ENCODE measurements around the gene CDKAL1. TPM values are rescaled to one million over a fixed set of nuclear protein-coding genes. Genes with fewer than 3 reads are reported as not detected.

CDKAL1 gene
- total and polyA plus RNA-seq, 9 of the 15 experiments (the other 6 are each of a cell fraction or from before 2014, with no cell fraction given), result 11.2 to 36.3 (median 20.1) TPM

GRCh38 chr6:20533746-20534294, 437 bp upstream of the CDKAL1 start (continued):
- TF ChIP-seq MGA (IDR thresholded peaks at IDR 0.05), result peak; percentile 8; the same call in 1 of the 2 replicates
- no peak for TF ChIP-seq GATA2 (CRISPR knock-in tag; IDR thresholded peaks at IDR 0.05)
- peak; percentile 19 for TF ChIP-seq HDAC3 (IDR thresholded peaks at IDR 0.05; ENCODE audit: borderline replicate concordance, partially characterized antibody)
- TF ChIP-seq, protein P1, sequence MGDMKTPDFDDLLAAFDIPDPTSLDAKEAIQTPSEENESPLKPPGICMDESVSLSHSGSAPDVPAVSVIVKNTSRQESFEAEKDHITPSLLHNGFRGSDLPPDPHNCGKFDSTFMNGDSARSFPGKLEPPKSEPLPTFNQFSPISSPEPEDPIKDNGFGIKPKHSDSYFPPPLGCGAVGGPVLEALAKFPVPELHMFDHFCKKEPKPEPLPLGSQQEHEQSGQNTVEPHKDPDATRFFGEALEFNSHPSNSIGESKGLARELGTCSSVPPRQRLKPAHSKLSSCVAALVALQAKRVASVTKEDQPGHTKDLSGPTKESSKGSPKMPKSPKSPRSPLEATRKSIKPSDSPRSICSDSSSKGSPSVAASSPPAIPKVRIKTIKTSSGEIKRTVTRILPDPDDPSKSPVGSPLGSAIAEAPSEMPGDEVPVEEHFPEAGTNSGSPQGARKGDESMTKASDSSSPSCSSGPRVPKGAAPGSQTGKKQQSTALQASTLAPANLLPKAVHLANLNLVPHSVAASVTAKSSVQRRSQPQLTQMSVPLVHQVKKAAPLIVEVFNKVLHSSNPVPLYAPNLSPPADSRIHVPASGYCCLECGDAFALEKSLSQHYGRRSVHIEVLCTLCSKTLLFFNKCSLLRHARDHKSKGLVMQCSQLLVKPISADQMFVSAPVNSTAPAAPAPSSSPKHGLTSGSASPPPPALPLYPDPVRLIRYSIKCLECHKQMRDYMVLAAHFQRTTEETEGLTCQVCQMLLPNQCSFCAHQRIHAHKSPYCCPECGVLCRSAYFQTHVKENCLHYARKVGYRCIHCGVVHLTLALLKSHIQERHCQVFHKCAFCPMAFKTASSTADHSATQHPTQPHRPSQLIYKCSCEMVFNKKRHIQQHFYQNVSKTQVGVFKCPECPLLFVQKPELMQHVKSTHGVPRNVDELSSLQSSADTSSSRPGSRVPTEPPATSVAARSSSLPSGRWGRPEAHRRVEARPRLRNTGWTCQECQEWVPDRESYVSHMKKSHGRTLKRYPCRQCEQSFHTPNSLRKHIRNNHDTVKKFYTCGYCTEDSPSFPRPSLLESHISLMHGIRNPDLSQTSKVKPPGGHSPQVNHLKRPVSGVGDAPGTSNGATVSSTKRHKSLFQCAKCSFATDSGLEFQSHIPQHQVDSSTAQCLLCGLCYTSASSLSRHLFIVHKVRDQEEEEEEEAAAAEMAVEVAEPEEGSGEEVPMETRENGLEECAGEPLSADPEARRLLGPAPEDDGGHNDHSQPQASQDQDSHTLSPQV (IDR thresholded peaks at IDR 0.05), result peak; percentile 59; the same call in 1 of the 2 replicates
- peak; percentile 63; the same call in 1 of the 2 replicates for TF ChIP-seq ZNF311 (CRISPR knock-in tag; IDR thresholded peaks at IDR 0.05)
- TF ChIP-seq L3MBTL2 (IDR thresholded peaks at IDR 0.05), result 0 out of 2 replicates have a peak, but pooled peaks have one; percentile 6
- peak; percentile 7; the same call in 1 of the 2 replicates for TF ChIP-seq SMARCA4 (IDR thresholded peaks at IDR 0.05)
- peak; percentile 26 for TF ChIP-seq ZBTB8A (IDR thresholded peaks at IDR 0.05; ENCODE audit: partially characterized antibody)
- peak; percentile 15; the same call in 1 of the 2 replicates for TF ChIP-seq DEAF1 (CRISPR knock-in tag; IDR thresholded peaks at IDR 0.05)
- TF ChIP-seq ATF1 (CRISPR knock-in tag; IDR thresholded peaks at IDR 0.05), result no peak
- no peak for TF ChIP-seq ATF1 (tag; IDR thresholded peaks at IDR 0.05)

Measured in K562 (cell line).